ENCODE data around the gene LYST.
"Not testable (repeated sequence)": the region's sequence is repeated elsewhere in the genome, so short reads cannot be mapped to it uniquely, and the experiment has no call there.

The LYST gene

DNA sequence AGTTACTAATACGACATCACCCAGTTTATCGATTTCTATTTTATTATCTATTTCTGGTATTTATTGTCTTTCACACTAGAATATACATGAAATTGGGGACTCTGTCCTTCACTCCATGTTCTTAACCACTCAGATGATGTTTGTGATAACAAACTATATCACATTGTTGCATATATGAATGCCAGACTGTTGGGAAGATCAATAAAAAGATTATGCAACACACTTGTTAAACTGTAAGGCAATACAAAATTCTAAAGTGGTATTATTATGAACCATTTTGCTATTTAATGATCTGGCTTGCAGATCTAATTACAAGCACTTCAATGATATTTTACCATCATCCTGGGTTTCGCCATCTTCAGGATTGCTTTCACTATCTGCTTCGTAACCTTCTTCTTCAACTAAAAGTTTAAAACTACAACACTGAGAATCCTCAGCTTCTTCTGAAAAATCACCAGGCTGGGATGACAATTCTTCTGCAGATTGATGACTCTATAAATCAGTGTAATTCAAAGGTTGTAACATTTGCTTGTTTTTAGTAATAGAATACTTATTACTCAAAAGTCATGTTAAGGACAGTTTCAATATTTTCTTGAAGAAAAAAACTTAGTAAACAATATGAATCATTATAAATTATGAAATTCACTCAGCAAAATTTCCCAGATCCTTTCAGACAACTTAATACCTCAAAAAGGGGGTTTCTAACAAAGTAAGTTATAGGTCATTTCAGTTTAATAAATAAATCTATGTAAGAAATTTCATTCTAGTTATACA lies 63.9 kb downstream of the LYST start:
- Histone ChIP-seq H3K4me1 (ENCODE audit: control insufficient read depth, low read depth, low read length) (no peaks in the 10 kb centered on the region), H3K9me3 (ENCODE audit: control insufficient read depth, low read depth, low read length) (no peaks in the 10 kb centered on the region), H3K27ac (ENCODE audit: low read length) (no peak overlapping the region), H3K4me3 (ENCODE audit: low read length) (no peak overlapping the region), H3K36me3 (ENCODE audit: control insufficient read depth, low read depth, low read length) (no peaks in the 10 kb centered on the region), H3K9ac (ENCODE audit: low read length) (no peak overlapping the region), H3K27me3 (ENCODE audit: control insufficient read depth, insufficient read depth, low read length) (no peaks in the 10 kb centered on the region)

DNA sequence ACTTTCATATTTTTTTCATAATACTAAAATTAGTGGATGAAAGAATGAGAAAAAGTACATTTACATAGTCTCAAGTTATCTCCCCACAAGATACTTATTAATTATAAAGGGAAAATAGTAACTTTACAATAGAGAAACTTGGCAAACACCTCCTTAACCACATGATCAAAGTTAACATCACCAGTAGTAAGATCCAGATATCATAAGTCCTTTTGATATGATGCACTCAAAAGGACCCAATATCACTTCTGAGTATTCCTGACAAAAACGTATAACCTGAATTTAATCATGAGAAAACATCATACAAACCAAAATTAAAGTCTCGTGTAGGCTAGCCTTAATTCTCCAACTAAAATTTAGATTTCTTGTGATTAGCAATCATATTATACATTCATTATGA lies 67.4 kb downstream of the LYST start:
- H3K9ac ChIP-seq (ENCODE audit: low read length), result no peak overlapping the region
- no peaks in the 10 kb centered on the region for H3K4me1 ChIP-seq (ENCODE audit: control insufficient read depth, low read depth, low read length)
- H3K27me3 ChIP-seq (ENCODE audit: control insufficient read depth, insufficient read depth, low read length), result no peaks in the 10 kb centered on the region
- no peak overlapping the region for H3K27ac ChIP-seq (ENCODE audit: low read length)
- no peaks in the 10 kb centered on the region for H3K9me3 ChIP-seq (ENCODE audit: control insufficient read depth, low read depth, low read length)
- H3K36me3 ChIP-seq (ENCODE audit: control insufficient read depth, low read depth, low read length), result no peaks in the 10 kb centered on the region
- no peak overlapping the region for H3K4me3 ChIP-seq (ENCODE audit: low read length)

DNA sequence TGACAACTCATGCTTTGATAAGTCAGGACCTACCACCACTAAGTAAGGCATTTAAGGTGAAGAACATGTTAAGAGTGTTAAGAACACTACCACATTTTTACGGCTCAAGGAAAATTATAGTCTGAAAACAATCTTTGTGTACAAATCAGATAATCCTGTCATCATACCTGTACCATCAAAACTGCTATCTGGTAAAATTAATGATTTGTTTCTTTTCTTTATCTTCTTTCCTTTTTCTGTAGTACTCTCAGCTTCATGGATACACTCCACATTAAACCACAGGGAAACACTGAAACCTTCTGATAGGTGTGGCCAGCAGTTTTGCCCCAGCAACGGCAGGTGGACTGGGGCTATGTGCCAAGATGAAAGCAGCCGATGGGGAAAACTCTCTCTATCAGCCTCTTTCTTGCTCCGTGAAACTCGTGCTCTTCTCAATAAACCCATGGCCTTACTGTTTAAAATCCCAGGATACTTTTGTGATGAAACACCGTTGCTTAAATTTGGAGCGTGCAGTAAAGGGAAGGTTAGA lies 75.1 kb downstream of the LYST start:
- H3K4me3 ChIP-seq (ENCODE audit: low read length), result no peak overlapping the region

DNA sequence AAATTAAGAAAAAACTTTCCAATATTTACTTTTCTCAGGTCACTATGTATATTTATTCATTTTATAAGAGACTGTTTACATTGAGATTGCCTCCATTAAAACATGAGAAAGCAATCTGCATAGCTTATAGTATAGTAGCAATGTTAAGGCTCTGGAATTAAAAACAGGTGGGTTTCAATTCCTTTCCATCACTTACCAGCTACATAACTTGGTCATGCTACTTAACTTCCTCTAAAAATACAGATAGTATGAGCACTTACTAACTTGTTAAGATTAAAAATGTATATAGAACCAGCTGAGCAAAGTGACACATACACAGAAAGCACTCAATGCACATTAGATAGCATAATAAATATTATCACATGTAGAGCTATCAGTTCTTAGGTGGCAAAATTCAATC lies 76.6 kb downstream of the LYST start:
- Histone ChIP-seq H3K27me3 (ENCODE audit: control insufficient read depth, insufficient read depth, low read length) (no peaks in the 10 kb centered on the region), H3K4me1 (ENCODE audit: control insufficient read depth, low read depth, low read length) (no peaks in the 10 kb centered on the region), H3K36me3 (ENCODE audit: control insufficient read depth, low read depth, low read length) (no peaks in the 10 kb centered on the region), H3K9me3 (ENCODE audit: control insufficient read depth, low read depth, low read length) (no peaks in the 10 kb centered on the region), H3K27ac (ENCODE audit: low read length) (no peak overlapping the region), H3K4me3 (ENCODE audit: low read length) (no peak overlapping the region), H3K9ac (ENCODE audit: low read length) (no peak overlapping the region)

More for the DNA sequence above, 75.1 kb downstream of the LYST start:
- no peak overlapping the region for H3K27ac ChIP-seq (ENCODE audit: low read length)
- H3K9ac ChIP-seq (ENCODE audit: low read length), result no peak overlapping the region
- H3K36me3 ChIP-seq (ENCODE audit: control insufficient read depth, low read depth, low read length), result no peaks in the 10 kb centered on the region
- no peaks in the 10 kb centered on the region for H3K4me1 ChIP-seq (ENCODE audit: control insufficient read depth, low read depth, low read length)
- H3K27me3 ChIP-seq (ENCODE audit: control insufficient read depth, insufficient read depth, low read length), result no peaks in the 10 kb centered on the region
- no peaks in the 10 kb centered on the region for H3K9me3 ChIP-seq (ENCODE audit: control insufficient read depth, low read depth, low read length)

DNA sequence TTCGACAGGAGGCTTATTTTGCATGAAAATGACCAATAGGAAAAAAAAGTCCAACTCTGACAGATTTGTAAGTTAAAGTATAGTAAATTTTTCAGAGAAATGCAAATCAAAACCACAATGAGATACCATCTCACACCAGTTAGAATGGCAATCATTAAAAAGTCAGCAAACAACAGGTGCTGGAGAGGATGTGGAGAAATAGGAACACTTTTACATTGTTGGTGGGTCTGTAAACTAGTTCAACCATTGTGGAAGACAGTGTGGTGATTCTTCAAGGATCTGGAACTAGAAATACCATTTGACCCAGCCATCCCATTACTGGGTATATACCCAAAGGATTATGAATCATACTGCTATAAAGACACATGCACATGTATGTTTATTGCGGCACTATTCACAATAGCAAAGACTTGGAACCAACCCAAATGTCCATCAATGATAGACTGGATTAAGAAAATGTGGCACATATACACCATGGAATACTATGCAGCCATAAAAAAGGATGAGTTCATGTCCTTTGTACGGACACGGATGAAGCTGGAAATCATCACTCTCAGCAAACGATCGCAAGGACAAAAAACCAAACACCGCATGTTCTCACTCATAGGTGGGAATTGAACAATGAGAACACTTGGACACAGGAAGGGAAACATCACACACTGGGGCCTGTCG lies 80.3 kb downstream of the LYST start:
- H3K4me1 ChIP-seq (ENCODE audit: control insufficient read depth, low read depth, low read length); H3K27me3 ChIP-seq (ENCODE audit: control insufficient read depth, insufficient read depth, low read length); H3K27ac ChIP-seq (ENCODE audit: low read length); H3K4me3 ChIP-seq (ENCODE audit: low read length); H3K36me3 ChIP-seq (ENCODE audit: control insufficient read depth, low read depth, low read length); H3K9ac ChIP-seq (ENCODE audit: low read length); H3K9me3 ChIP-seq (ENCODE audit: control insufficient read depth, low read depth, low read length): not testable (repeated sequence)

DNA sequence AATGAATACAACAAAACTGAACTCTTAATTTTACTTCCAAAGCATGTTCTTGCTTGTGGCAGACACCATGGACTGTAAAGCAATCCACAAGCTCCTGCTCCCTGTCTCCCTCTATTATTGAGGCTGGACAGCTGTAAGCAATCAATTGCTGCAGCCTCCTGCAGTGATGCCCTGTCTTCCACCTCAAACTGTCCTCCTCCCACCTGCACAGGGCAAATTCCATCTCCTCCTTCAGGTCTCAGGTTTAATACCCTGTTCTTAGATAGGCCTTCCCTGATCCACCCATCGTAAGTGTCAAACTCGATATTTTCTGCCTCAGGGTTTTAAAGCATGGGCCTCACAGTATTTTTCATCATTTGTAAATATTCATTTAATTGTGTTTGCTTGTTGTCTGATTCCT lies 81.8 kb downstream of the LYST start:
- no peak overlapping the region for H3K9ac ChIP-seq (ENCODE audit: low read length)
- H3K9me3 ChIP-seq (ENCODE audit: control insufficient read depth, low read depth, low read length), result no peaks in the 10 kb centered on the region
- no peaks in the 10 kb centered on the region for H3K27me3 ChIP-seq (ENCODE audit: control insufficient read depth, insufficient read depth, low read length)
- no peak overlapping the region for H3K27ac ChIP-seq (ENCODE audit: low read length)
- no peaks in the 10 kb centered on the region for H3K36me3 ChIP-seq (ENCODE audit: control insufficient read depth, low read depth, low read length)
- H3K4me3 ChIP-seq (ENCODE audit: low read length), result no peak overlapping the region
- H3K4me1 ChIP-seq (ENCODE audit: control insufficient read depth, low read depth, low read length), result no peaks in the 10 kb centered on the region

DNA sequence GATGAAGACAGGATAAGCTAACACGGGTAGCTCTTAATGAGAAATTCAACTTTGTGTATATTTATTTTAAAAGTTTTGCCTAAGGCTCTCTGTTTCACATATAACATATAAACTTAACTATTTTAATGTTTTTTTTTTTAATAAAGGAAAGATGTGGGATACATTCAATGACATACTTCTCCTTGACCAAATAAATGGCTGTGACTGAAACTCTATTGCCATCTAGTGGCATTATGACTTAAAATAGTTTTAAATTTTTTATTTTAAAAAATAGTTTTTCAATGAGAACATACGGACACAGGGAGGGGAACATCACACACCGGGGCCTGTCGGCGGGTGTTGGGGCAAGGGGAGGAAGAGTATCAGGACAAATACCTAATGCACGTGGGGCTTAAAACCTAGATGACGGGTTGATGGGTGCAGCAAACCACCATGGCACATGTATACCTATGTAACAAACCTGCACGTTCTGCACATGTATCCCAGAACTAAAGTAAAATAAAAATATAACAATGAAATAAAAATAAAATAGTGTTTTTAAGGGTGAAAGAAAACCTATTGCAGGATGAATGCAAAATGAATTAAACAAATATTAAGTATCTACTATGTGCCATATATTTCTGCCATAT lies 83.4 kb downstream of the LYST start:
- Histone ChIP-seq H3K27ac (ENCODE audit: low read length) (no peak overlapping the region), H3K9me3 (ENCODE audit: control insufficient read depth, low read depth, low read length) (no peaks in the 10 kb centered on the region), H3K36me3 (ENCODE audit: control insufficient read depth, low read depth, low read length) (no peaks in the 10 kb centered on the region), H3K9ac (ENCODE audit: low read length) (no peak overlapping the region), H3K27me3 (ENCODE audit: control insufficient read depth, insufficient read depth, low read length) (no peaks in the 10 kb centered on the region), H3K4me1 (ENCODE audit: control insufficient read depth, low read depth, low read length) (no peaks in the 10 kb centered on the region), H3K4me3 (ENCODE audit: low read length) (no peak overlapping the region)

DNA sequence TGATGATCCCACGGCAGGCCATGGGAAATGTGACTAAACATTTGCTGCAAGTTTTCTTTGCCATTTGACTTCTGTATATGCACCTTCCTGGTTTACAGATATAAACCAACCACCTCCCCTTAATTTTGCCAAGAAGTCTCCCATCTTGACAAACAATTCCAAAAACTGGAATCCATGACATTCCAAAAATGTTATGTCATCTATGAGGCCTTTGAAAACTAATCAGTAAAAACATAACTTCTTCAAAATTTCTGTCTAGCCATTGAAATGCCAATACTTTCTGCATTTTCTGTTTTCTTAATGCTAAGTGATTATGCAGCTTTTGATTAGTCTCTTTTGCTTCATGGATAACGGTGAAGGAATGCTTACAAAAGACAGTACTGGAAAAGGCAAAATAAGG lies 84.1 kb downstream of the LYST start:
- H3K27me3 ChIP-seq (ENCODE audit: control insufficient read depth, insufficient read depth, low read length), result no peaks in the 10 kb centered on the region

DNA sequence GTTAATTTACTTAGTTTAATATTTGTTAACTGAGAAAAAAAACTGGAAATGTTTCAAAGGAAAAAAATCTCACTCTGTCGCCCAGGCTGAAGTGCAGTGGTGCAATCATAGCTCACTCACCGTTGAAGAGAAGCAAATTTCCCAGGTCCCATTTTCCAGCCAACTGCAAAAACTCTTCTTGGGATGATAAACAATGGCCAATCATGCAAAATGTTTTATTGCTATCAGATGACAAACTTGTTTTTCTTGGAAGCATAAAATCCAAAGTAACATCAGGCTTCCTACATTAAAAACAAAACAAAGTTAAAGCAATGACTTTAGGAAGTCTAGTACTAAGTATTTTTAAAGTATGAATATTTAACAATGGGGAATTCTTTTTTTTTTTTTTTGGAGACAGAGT lies 84.9 kb downstream of the LYST start:
- no peak overlapping the region for H3K4me3 ChIP-seq (ENCODE audit: low read length)
- H3K4me1 ChIP-seq (ENCODE audit: control insufficient read depth, low read depth, low read length), result no peaks in the 10 kb centered on the region
- H3K9me3 ChIP-seq (ENCODE audit: control insufficient read depth, low read depth, low read length), result no peaks in the 10 kb centered on the region
- no peaks in the 10 kb centered on the region for H3K36me3 ChIP-seq (ENCODE audit: control insufficient read depth, low read depth, low read length)
- no peak overlapping the region for H3K9ac ChIP-seq (ENCODE audit: low read length)
- H3K27me3 ChIP-seq (ENCODE audit: control insufficient read depth, insufficient read depth, low read length), result no peaks in the 10 kb centered on the region
- H3K27ac ChIP-seq (ENCODE audit: low read length), result no peak overlapping the region

More for the DNA sequence above, 84.1 kb downstream of the LYST start:
- no peak overlapping the region for H3K4me3 ChIP-seq (ENCODE audit: low read length)
- no peaks in the 10 kb centered on the region for H3K36me3 ChIP-seq (ENCODE audit: control insufficient read depth, low read depth, low read length)
- no peaks in the 10 kb centered on the region for H3K9me3 ChIP-seq (ENCODE audit: control insufficient read depth, low read depth, low read length)
- H3K9ac ChIP-seq (ENCODE audit: low read length), result no peak overlapping the region
- H3K4me1 ChIP-seq (ENCODE audit: control insufficient read depth, low read depth, low read length), result no peaks in the 10 kb centered on the region
- H3K27ac ChIP-seq (ENCODE audit: low read length), result no peak overlapping the region

DNA sequence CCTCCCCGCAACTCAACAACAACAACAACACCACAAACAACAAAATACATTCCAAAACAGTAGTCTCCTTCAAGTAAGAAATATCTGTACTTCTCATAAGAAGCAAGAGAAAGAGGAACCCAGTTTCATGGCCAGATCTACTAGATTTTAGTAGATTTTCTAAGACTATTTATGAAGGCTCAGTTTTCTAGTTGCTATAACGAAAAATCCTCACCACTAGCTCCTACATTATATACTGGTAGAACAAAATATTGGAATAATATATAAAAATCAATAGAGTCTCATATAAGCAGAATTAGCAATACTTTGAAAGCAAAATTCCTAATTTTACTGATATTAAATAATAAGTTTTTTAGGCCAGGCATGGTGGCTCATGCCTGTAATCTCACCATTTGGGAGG lies 86.9 kb downstream of the LYST start:
- Histone ChIP-seq H3K36me3 (ENCODE audit: control insufficient read depth, low read depth, low read length) (no peaks in the 10 kb centered on the region), H3K4me3 (ENCODE audit: low read length) (no peak overlapping the region), H3K27ac (ENCODE audit: low read length) (no peak overlapping the region), H3K4me1 (ENCODE audit: control insufficient read depth, low read depth, low read length) (peaks cover 7% of the 10 kb centered on the region), H3K27me3 (ENCODE audit: control insufficient read depth, insufficient read depth, low read length) (no peaks in the 10 kb centered on the region), H3K9ac (ENCODE audit: low read length) (no peak overlapping the region), H3K9me3 (ENCODE audit: control insufficient read depth, low read depth, low read length) (no peaks in the 10 kb centered on the region)

DNA sequence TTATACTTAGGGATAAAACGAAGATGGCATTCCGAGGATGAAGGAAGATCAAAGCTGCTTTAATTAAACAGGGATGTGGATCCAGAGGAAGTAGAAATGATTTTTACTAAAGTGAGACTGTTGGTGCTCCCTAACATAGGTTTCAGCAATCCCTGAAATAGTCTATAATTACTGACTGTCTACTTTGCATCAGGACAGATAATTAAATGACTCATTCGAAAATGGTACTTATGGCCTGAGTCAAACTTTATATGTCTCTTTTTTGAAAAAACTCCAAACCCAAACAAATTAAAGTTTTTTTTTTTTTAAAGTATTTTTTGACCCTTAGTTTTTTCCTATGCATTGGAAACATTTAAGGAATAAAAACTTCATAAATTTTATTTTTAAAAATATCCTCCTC lies 90.3 kb downstream of the LYST start:
- no peak overlapping the region for H3K4me3 ChIP-seq (ENCODE audit: low read length)
- no peak overlapping the region for H3K9ac ChIP-seq (ENCODE audit: low read length)
- H3K27me3 ChIP-seq (ENCODE audit: control insufficient read depth, insufficient read depth, low read length), result no peaks in the 10 kb centered on the region
- no peak overlapping the region for H3K27ac ChIP-seq (ENCODE audit: low read length)
- no peaks in the 10 kb centered on the region for H3K36me3 ChIP-seq (ENCODE audit: control insufficient read depth, low read depth, low read length)
- H3K9me3 ChIP-seq (ENCODE audit: control insufficient read depth, low read depth, low read length), result no peaks in the 10 kb centered on the region
- peaks cover 7% of the 10 kb centered on the region for H3K4me1 ChIP-seq (ENCODE audit: control insufficient read depth, low read depth, low read length)

Data from iPS-18a (cell line).